ENCODE results near the gene WNK2.

The WNK2 gene

DNA sequence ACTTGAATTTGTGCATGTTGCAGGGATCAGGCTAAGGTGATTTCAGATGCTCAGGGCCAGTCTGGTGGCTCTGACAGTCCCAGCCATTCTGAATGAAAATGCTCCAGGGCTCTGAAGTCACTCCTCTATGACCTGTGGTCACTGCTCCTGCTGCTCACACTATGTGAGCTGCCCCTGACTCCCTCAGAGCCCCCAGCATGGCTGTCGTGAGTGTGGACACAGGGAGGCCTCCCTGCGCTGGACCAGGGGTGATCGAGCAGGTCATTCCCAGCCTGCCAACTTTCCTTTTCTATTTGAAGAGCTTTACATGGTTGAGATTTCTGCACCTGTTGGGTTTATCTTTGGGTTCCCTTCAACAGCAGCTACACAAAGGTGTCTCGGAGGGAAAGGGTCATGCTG, 74.5 kb downstream of the WNK2 start:
- Mint-ChIP-seq H3K9me3 (no peaks in the 10 kb centered on the region), H3K27ac (peak overlapping the region; percentile 19), H3K4me1 (peaks cover 17% of the 10 kb centered on the region), H3K36me3 (ENCODE audit: low read depth) (no peaks in the 10 kb centered on the region), H3K27me3 (ENCODE audit: low read depth, poor library complexity) (peaks cover 3% of the 10 kb centered on the region), H3K4me3 (no peak overlapping the region)
- TF ChIP-seq CTCF (IDR thresholded peaks at IDR 0.05) = no peak
- DNase-seq = no peak

- no peak for DNase-seq
Measured at GRCh38 chr9:93258818-93259489, 75.0 kb downstream of the WNK2 start.

GRCh38 chr9:93259490-93260262, 75.7 kb downstream of the WNK2 start:
- DNase-seq = no peak
- Mint-ChIP-seq H3K9me3 (no peaks in the 10 kb centered on the region), H3K36me3 (ENCODE audit: low read depth) (no peaks in the 10 kb centered on the region), H3K4me1 (peaks cover 17% of the 10 kb centered on the region), H3K27ac (no peak overlapping the region), H3K4me3 (no peak overlapping the region), H3K27me3 (ENCODE audit: low read depth, poor library complexity) (peaks cover 3% of the 10 kb centered on the region)
- TF ChIP-seq CTCF (IDR thresholded peaks at IDR 0.05) = no peak

More at GRCh38 chr9:93258818-93259489, 75.0 kb downstream of the WNK2 start:
- Mint-ChIP-seq H3K36me3 (ENCODE audit: low read depth) (no peaks in the 10 kb centered on the region), H3K27ac (no peak overlapping the region), H3K27me3 (ENCODE audit: low read depth, poor library complexity) (peaks cover 3% of the 10 kb centered on the region), H3K9me3 (no peaks in the 10 kb centered on the region), H3K4me1 (peaks cover 17% of the 10 kb centered on the region), H3K4me3 (no peak overlapping the region)
- TF ChIP-seq CTCF (IDR thresholded peaks at IDR 0.05) = no peak

GRCh38 chr9:93260263-93261066, 76.5 kb downstream of the WNK2 start:
- Mint-ChIP-seq H3K36me3 (ENCODE audit: low read depth) (no peaks in the 10 kb centered on the region), H3K27ac (no peak overlapping the region), H3K9me3 (no peaks in the 10 kb centered on the region), H3K27me3 (ENCODE audit: low read depth, poor library complexity) (no peaks in the 10 kb centered on the region), H3K4me3 (no peak overlapping the region), H3K4me1 (peaks cover 22% of the 10 kb centered on the region)
- TF ChIP-seq CTCF (IDR thresholded peaks at IDR 0.05) = no peak
- DNase-seq = no peak

DNA sequence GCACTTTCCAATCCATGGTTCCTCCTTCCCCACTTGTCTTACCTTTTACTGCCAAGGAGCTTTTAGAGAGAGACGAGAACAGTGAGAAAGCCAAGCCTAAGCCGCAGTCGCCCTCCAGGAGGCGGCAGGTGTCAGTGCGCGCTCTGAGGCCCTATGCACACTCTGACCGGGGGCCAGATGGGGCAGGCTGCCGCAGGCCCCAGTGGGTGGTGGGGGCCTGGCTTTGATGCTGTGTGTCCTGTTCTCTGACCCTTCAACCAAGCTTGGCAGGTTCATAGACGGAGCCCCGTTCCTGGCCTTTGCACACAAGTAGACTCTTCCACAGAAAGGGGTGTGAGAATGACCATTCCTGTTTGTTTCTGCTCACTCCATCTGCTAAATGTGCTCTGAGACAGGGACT, 77.3 kb downstream of the WNK2 start:
- no peak overlapping the region for H3K4me3 Mint-ChIP-seq

More for the DNA sequence above, 77.3 kb downstream of the WNK2 start:
- Mint-ChIP-seq H3K27ac (no peak overlapping the region), H3K9me3 (no peaks in the 10 kb centered on the region), H3K4me1 (peaks cover 21% of the 10 kb centered on the region), H3K36me3 (ENCODE audit: low read depth) (no peaks in the 10 kb centered on the region), H3K27me3 (ENCODE audit: low read depth, poor library complexity) (no peaks in the 10 kb centered on the region)
- no peak for TF ChIP-seq CTCF (IDR thresholded peaks at IDR 0.05)
- DNase-seq = no peak
